Measurements from ENCODE around the gene AGBL1. TPM values are rescaled to one million over a fixed set of nuclear protein-coding genes. Genes with fewer than 3 reads are reported as not detected.

AGBL1 gene
- total RNA-seq, 1 donor from 2014 or later: not detected

GRCh38 chr15:86571873-86572272, 492.2 kb downstream of the AGBL1 start:
- no peaks in the 10 kb centered on the region for H3K4me1 Mint-ChIP-seq (ENCODE audit: low read depth, unreplicated experiment)
- no peak overlapping the region for H3K4me2 ChIP-seq (ENCODE audit: low read length)
- no peaks in the 10 kb centered on the region for H3K4me1 ChIP-seq (ENCODE audit: insufficient read depth, low read length)
- TF ChIP-seq, protein P1, sequence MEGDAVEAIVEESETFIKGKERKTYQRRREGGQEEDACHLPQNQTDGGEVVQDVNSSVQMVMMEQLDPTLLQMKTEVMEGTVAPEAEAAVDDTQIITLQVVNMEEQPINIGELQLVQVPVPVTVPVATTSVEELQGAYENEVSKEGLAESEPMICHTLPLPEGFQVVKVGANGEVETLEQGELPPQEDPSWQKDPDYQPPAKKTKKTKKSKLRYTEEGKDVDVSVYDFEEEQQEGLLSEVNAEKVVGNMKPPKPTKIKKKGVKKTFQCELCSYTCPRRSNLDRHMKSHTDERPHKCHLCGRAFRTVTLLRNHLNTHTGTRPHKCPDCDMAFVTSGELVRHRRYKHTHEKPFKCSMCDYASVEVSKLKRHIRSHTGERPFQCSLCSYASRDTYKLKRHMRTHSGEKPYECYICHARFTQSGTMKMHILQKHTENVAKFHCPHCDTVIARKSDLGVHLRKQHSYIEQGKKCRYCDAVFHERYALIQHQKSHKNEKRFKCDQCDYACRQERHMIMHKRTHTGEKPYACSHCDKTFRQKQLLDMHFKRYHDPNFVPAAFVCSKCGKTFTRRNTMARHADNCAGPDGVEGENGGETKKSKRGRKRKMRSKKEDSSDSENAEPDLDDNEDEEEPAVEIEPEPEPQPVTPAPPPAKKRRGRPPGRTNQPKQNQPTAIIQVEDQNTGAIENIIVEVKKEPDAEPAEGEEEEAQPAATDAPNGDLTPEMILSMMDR (IDR thresholded peaks at IDR 0.05; ENCODE audit: insufficient read depth, low read depth, low read length): no peak
- TF ChIP-seq EZH2 (IDR thresholded peaks at IDR 0.05; ENCODE audit: insufficient read depth, low read length): no peak
- H3K9me3 ChIP-seq (ENCODE audit: insufficient read depth, low read depth, low read length): peaks cover 2% of the 10 kb centered on the region
- H3K36me3 Mint-ChIP-seq (ENCODE audit: low read depth, unreplicated experiment): no peaks in the 10 kb centered on the region
- H3K27ac ChIP-seq (ENCODE audit: low read depth, low read length): no peak overlapping the region
- DNase-seq (ENCODE audit: low read depth) (no peak), FAIRE-seq (no peak)
- no peak overlapping the region for H3K9ac ChIP-seq (ENCODE audit: low read length)
- H3K9me3 Mint-ChIP-seq (ENCODE audit: unreplicated experiment): no peaks in the 10 kb centered on the region
- no peak overlapping the region for H3K4me3 ChIP-seq (ENCODE audit: insufficient read depth, low read depth, low read length)
- no peak overlapping the region for H2AFZ ChIP-seq (ENCODE audit: low read depth, low read length)
- no peak overlapping the region for H3K4me3 Mint-ChIP-seq (ENCODE audit: unreplicated experiment)
- no peaks in the 10 kb centered on the region for H4K20me1 ChIP-seq (ENCODE audit: insufficient read depth, low read length)
- no peaks in the 10 kb centered on the region for H3K27me3 Mint-ChIP-seq (ENCODE audit: low read depth, unreplicated experiment)
- no peak overlapping the region for H3K27ac Mint-ChIP-seq (ENCODE audit: unreplicated experiment)
- no peaks in the 10 kb centered on the region for H3K79me2 ChIP-seq (ENCODE audit: insufficient read depth, low read length)
- no peaks in the 10 kb centered on the region for H3K36me3 ChIP-seq (ENCODE audit: insufficient read depth, low read length)
- no peaks in the 10 kb centered on the region for H3K27me3 ChIP-seq (ENCODE audit: insufficient read depth, low read length)

DNA sequence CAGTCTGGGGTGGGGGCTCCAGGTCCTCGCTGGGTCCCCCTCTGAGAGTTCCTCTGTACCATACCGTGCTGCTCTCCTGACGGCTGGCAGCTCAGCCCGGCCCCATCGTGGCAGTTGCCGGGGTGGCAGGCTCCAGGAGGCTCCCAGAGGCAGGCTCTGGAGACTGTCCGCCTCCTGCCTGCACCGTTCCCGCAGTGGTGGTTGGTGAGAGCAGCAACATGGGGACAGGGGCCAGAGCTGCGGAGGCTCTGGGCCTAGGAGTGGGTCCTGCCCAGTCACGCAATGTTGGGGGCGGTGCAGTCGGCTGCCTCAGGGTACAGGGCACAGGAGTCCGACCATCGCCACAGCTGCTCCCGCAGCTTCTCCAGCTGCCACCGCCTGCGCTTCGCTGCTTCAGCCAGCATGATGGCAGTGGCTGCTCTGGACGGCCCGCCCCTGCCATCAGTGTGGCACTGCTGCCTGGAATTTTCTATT, 492.7 kb downstream of the AGBL1 start:
- no peaks in the 10 kb centered on the region for H3K36me3 Mint-ChIP-seq (ENCODE audit: low read depth, unreplicated experiment)
- H3K9me3 Mint-ChIP-seq (ENCODE audit: unreplicated experiment): no peaks in the 10 kb centered on the region

GRCh38 chr15:86573476-86573875, 493.8 kb downstream of the AGBL1 start:
- no peak overlapping the region for H3K4me2 ChIP-seq (ENCODE audit: low read length)
- peaks cover 2% of the 10 kb centered on the region for H3K9me3 ChIP-seq (ENCODE audit: insufficient read depth, low read depth, low read length)
- no peaks in the 10 kb centered on the region for H3K4me1 Mint-ChIP-seq (ENCODE audit: low read depth, unreplicated experiment)
- H3K9ac ChIP-seq (ENCODE audit: low read length): no peak overlapping the region
- H4K20me1 ChIP-seq (ENCODE audit: insufficient read depth, low read length): no peaks in the 10 kb centered on the region
- H2AFZ ChIP-seq (ENCODE audit: low read depth, low read length): no peak overlapping the region
- no peak for FAIRE-seq
- no peak overlapping the region for H3K4me3 ChIP-seq (ENCODE audit: insufficient read depth, low read depth, low read length)
- no peaks in the 10 kb centered on the region for H3K9me3 Mint-ChIP-seq (ENCODE audit: unreplicated experiment)
- H3K27ac Mint-ChIP-seq (ENCODE audit: unreplicated experiment): no peak overlapping the region
- no peak overlapping the region for H3K27ac ChIP-seq (ENCODE audit: low read depth, low read length)
- H3K36me3 ChIP-seq (ENCODE audit: insufficient read depth, low read length): no peaks in the 10 kb centered on the region
- H3K36me3 Mint-ChIP-seq (ENCODE audit: low read depth, unreplicated experiment): no peaks in the 10 kb centered on the region
- no peaks in the 10 kb centered on the region for H3K4me1 ChIP-seq (ENCODE audit: insufficient read depth, low read length)
- H3K27me3 Mint-ChIP-seq (ENCODE audit: low read depth, unreplicated experiment): no peaks in the 10 kb centered on the region
- TF ChIP-seq, protein P1 (IDR thresholded peaks at IDR 0.05; ENCODE audit: insufficient read depth, low read depth, low read length): no peak
- TF ChIP-seq EZH2 (IDR thresholded peaks at IDR 0.05; ENCODE audit: insufficient read depth, low read length): no peak
- no peak for DNase-seq (ENCODE audit: low read depth)
- H3K27me3 ChIP-seq (ENCODE audit: insufficient read depth, low read length): no peaks in the 10 kb centered on the region
- H3K79me2 ChIP-seq (ENCODE audit: insufficient read depth, low read length): no peaks in the 10 kb centered on the region
- no peak overlapping the region for H3K4me3 Mint-ChIP-seq (ENCODE audit: unreplicated experiment)

More for the DNA sequence above, 492.7 kb downstream of the AGBL1 start:
- H3K27ac ChIP-seq (ENCODE audit: low read depth, low read length): no peak overlapping the region
- H3K4me2 ChIP-seq (ENCODE audit: low read length): no peak overlapping the region
- no peaks in the 10 kb centered on the region for H3K27me3 Mint-ChIP-seq (ENCODE audit: low read depth, unreplicated experiment)
- peaks cover 2% of the 10 kb centered on the region for H3K9me3 ChIP-seq (ENCODE audit: insufficient read depth, low read depth, low read length)
- H3K9ac ChIP-seq (ENCODE audit: low read length): no peak overlapping the region
- no peaks in the 10 kb centered on the region for H4K20me1 ChIP-seq (ENCODE audit: insufficient read depth, low read length)
- H3K4me3 ChIP-seq (ENCODE audit: insufficient read depth, low read depth, low read length): no peak overlapping the region
- no peak overlapping the region for H2AFZ ChIP-seq (ENCODE audit: low read depth, low read length)
- no peaks in the 10 kb centered on the region for H3K36me3 ChIP-seq (ENCODE audit: insufficient read depth, low read length)
- H3K27me3 ChIP-seq (ENCODE audit: insufficient read depth, low read length): no peaks in the 10 kb centered on the region
- H3K4me3 Mint-ChIP-seq (ENCODE audit: unreplicated experiment): no peak overlapping the region
- FAIRE-seq (no peak), DNase-seq (ENCODE audit: low read depth) (no peak)
- H3K27ac Mint-ChIP-seq (ENCODE audit: unreplicated experiment): no peak overlapping the region
- TF ChIP-seq, protein P1 (IDR thresholded peaks at IDR 0.05; ENCODE audit: insufficient read depth, low read depth, low read length): no peak
- no peak for TF ChIP-seq EZH2 (IDR thresholded peaks at IDR 0.05; ENCODE audit: insufficient read depth, low read length)
- H3K79me2 ChIP-seq (ENCODE audit: insufficient read depth, low read length): no peaks in the 10 kb centered on the region
- no peaks in the 10 kb centered on the region for H3K4me1 Mint-ChIP-seq (ENCODE audit: low read depth, unreplicated experiment)
- no peaks in the 10 kb centered on the region for H3K4me1 ChIP-seq (ENCODE audit: insufficient read depth, low read length)
